A549 (cell line): Measurements from ENCODE around the gene DSCAML1.

Source experiments
- CTCF ChIP-seq: fragments of >200 bp; sonication (Bioruptor Twin); formaldehyde crosslinking; IDR thresholded peaks from 3 replicates; pipeline ENCODE4 v1.5.1; 2016
- ELK1 ChIP-seq: fragments of 150-350 bp; IDR thresholded peaks from 2 replicates; pipeline ENCODE4 v1.6.1; 2014; ENCODE audit warnings: low read depth, mild to moderate bottlenecking, low read length
- ESRRA ChIP-seq: fragments of 150-350 bp; IDR thresholded peaks from 2 replicates; pipeline ENCODE4 v1.6.1; 2014; ENCODE audit warnings: mild to moderate bottlenecking, low read length, borderline replicate concordance
- HDAC2 ChIP-seq: fragments of 200-600 bp; sonication (generic); IDR thresholded peaks from 2 replicates; pipeline ENCODE4 v1.6.1; 2016
- POLR2A ChIP-seq: IDR thresholded peaks from 2 replicates; pipeline ENCODE4 v1.6.1; 2012; ENCODE audit warnings: mild to moderate bottlenecking, low read length
- RARB ChIP-seq: fragments of 250-450 bp; sonication (Bioruptor Pico); IDR thresholded peaks from 2 replicates; pipeline ENCODE4 v1.8.0; 2021; ENCODE audit warnings: mild to moderate bottlenecking, moderate library complexity
- RFX5 ChIP-seq: fragments of 450-650 bp; IDR thresholded peaks from 2 replicates; pipeline ENCODE4 v1.7.1; 2014; ENCODE audit warnings: antibody characterized with exemption, mild to moderate bottlenecking, moderate library complexity
- RNF2 ChIP-seq: fragments of 200-600 bp; sonication (generic); IDR thresholded peaks from 2 replicates; pipeline ENCODE4 v1.6.1; 2016; ENCODE audit warnings: low read depth, mild to moderate bottlenecking, antibody characterized with exemption, moderate library complexity, borderline replicate concordance
- SREBF2 ChIP-seq: fragments of 450-650 bp; IDR thresholded peaks from 2 replicates; pipeline ENCODE4 v1.6.1; 2014; ENCODE audit warnings: mild to moderate bottlenecking, moderate library complexity
- USF2 ChIP-seq: fragments of 450-650 bp; IDR thresholded peaks from 2 replicates; pipeline ENCODE4 v1.6.1; 2014; ENCODE audit warnings: antibody characterized with exemption

- TF ChIP-seq CTCF (no peak), POLR2A (no peak), HDAC2 (no peak), RARB (CRISPR knock-in tag) (no peak), RFX5 (no peak), ESRRA (no peak), ELK1 (no peak), USF2 (no peak), RNF2 (no peak), SREBF2 (no peak)
These were observed 138.2 kb downstream of the DSCAML1 start for GRCh38 chr11:117658809-117659208.
